Stimulated activated CD4-positive, alpha-beta T cell treated with anti-CD3 and anti-CD28 coated beads, Interleukin-1b, Interleukin-23, amount 100 ng/mL, for 24 hours (primary cell): ENCODE results near the gene ATXN7L3B.
"Not testable (repeated sequence)": the region's sequence is repeated elsewhere in the genome, so short reads cannot be mapped to it uniquely, and the experiment has no call there.

Source experiments
- DNase-seq, 4 experiments: peaks; one replicate each; pipeline ENCODE4 v3.0.0-alpha.2; 2020; ENCODE audit warnings: low read depth in 4 of 4, low spot score in 1 of 4

ATXN7L3B gene

GRCh38 chr12:74537707-74538385 lies at the start of gene ATXN7L3B:
Gene ATXN7L3B (plus strand): TSS chr12:74537835. CDS start chr12:74538113, 278 bp downstream.
- peak; percentile 86 to 90 (median 88) for DNase-seq

GRCh38 chr12:74488134-74488533 lies 49.5 kb upstream of the ATXN7L3B start:
- DNase-seq = no peak

GRCh38 chr12:74489543-74489942 lies 48.1 kb upstream of the ATXN7L3B start:
- no peak for DNase-seq

- DNase-seq = no peak
Observed at GRCh38 chr12:74490390-74491064, 47.1 kb upstream of the ATXN7L3B start.

GRCh38 chr12:74491374-74491773 lies 46.3 kb upstream of the ATXN7L3B start:
- DNase-seq = no peak

GRCh38 chr12:74499192-74499591 lies 38.4 kb upstream of the ATXN7L3B start:
- DNase-seq = no peak

GRCh38 chr12:74508873-74509657 lies 28.6 kb upstream of the ATXN7L3B start:
- DNase-seq = not testable (repeated sequence)

GRCh38 chr12:74509886-74510285 lies 27.7 kb upstream of the ATXN7L3B start:
- DNase-seq = no peak

- DNase-seq = no peak
Observed at GRCh38 chr12:74514098-74514872, 23.4 kb upstream of the ATXN7L3B start.

GRCh38 chr12:74515849-74516248 lies 21.8 kb upstream of the ATXN7L3B start:
- DNase-seq = no peak

GRCh38 chr12:74526535-74526934 lies 11.1 kb upstream of the ATXN7L3B start:
- DNase-seq = no peak

GRCh38 chr12:74527491-74527890 lies 10.1 kb upstream of the ATXN7L3B start:
- no peak for DNase-seq

- no peak for DNase-seq
Observed at GRCh38 chr12:74530676-74531075, 7.0 kb upstream of the ATXN7L3B start.

GRCh38 chr12:74535536-74535935 lies 2.1 kb upstream of the ATXN7L3B start:
- no peak for DNase-seq

- DNase-seq = no peak
Observed at GRCh38 chr12:74537126-74537706, 419 bp upstream of the ATXN7L3B start.

GRCh38 chr12:74538491-74539258 lies 1.0 kb downstream of the ATXN7L3B start:
- no peak for DNase-seq

- no peak for DNase-seq
Observed at GRCh38 chr12:74539261-74539660, 1.6 kb downstream of the ATXN7L3B start.

- DNase-seq = no peak
Observed at GRCh38 chr12:74539765-74540526, 2.3 kb downstream of the ATXN7L3B start.

- no peak for DNase-seq
Observed at GRCh38 chr12:74541074-74541473, 3.4 kb downstream of the ATXN7L3B start.
